Upper lobe of left lung (tissue), 4 donors: ENCODE measurements around the gene SEMA4C.

Experiments
- EP300 ChIP-seq, 4 donors: sonication (generic); formaldehyde crosslinking; IDR thresholded peaks; one replicate each; pipeline ENCODE4 v1.5.1; 2017; ENCODE audit warnings: antibody characterized with exemption in 4 of 4, control low read depth in 2 of 4
- POLR2A ChIP-seq, 4 donors: fragments of 450-650 bp; IDR thresholded peaks; one replicate each; pipeline ENCODE4 v1.5.1; 2016 to 2017; ENCODE audit warnings: antibody characterized with exemption in 4 of 4, mild to moderate bottlenecking in 2 of 4
- POLR2AphosphoS5 ChIP-seq, 2 donors: sonication (generic); formaldehyde crosslinking; IDR thresholded peaks; one replicate each; pipeline ENCODE4 v1.5.1; 2017; ENCODE audit warnings: antibody characterized with exemption in 2 of 2
- TF ChIP-seq, protein P1 (sequence below), 6 experiments: fragments of 450-650 bp in 4 of 6; fragments of 200-600 bp in 2 of 6; sonication (generic) in 2 of 6; IDR thresholded peaks; one replicate each; pipeline ENCODE4 v1.5.1; 2016 to 2019; ENCODE audit warnings: antibody characterized with exemption in 6 of 6

DNA sequence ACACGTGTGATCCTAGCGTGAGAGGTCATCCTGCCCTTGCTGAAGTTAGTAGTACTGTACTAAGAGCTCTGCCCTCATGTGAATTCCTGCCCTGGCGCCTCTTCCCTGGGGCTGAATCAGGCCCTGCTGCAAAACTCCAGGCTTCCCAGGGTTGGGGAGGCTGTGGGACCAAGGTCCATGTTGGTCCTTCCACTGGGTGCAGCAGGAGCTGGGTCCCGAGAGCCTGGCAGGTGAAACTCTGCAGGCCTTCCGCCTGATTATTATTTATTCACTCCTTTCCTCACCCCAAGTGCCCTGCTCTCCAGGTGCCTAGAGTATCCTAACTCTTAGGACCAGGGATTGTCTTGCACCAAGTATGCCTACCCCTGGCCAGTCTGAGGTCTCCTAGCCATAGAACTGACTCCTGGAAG is 59.1 kb downstream of the SEMA4C start:
- TF ChIP-seq, protein P1, sequence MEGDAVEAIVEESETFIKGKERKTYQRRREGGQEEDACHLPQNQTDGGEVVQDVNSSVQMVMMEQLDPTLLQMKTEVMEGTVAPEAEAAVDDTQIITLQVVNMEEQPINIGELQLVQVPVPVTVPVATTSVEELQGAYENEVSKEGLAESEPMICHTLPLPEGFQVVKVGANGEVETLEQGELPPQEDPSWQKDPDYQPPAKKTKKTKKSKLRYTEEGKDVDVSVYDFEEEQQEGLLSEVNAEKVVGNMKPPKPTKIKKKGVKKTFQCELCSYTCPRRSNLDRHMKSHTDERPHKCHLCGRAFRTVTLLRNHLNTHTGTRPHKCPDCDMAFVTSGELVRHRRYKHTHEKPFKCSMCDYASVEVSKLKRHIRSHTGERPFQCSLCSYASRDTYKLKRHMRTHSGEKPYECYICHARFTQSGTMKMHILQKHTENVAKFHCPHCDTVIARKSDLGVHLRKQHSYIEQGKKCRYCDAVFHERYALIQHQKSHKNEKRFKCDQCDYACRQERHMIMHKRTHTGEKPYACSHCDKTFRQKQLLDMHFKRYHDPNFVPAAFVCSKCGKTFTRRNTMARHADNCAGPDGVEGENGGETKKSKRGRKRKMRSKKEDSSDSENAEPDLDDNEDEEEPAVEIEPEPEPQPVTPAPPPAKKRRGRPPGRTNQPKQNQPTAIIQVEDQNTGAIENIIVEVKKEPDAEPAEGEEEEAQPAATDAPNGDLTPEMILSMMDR (IDR thresholded peaks at IDR 0.05), result no peak
- no peak for TF ChIP-seq POLR2AphosphoS5 (IDR thresholded peaks at IDR 0.05)
- no peak for TF ChIP-seq POLR2A (IDR thresholded peaks at IDR 0.05)
- TF ChIP-seq EP300 (IDR thresholded peaks at IDR 0.05), result no peak
